Inferior parietal cortex (tissue), 1 donor: Measurements from ENCODE around the gene CORIN.

Experiments
- DNase-seq: peaks from one replicate; pipeline ENCODE4 v3.0.0-alpha.2; 2016; ENCODE audit errors: extremely low spot score

The CORIN gene

GRCh38 chr4:47690611-47691010 lies 147.3 kb downstream of the CORIN start:
- no peak for DNase-seq

DNA sequence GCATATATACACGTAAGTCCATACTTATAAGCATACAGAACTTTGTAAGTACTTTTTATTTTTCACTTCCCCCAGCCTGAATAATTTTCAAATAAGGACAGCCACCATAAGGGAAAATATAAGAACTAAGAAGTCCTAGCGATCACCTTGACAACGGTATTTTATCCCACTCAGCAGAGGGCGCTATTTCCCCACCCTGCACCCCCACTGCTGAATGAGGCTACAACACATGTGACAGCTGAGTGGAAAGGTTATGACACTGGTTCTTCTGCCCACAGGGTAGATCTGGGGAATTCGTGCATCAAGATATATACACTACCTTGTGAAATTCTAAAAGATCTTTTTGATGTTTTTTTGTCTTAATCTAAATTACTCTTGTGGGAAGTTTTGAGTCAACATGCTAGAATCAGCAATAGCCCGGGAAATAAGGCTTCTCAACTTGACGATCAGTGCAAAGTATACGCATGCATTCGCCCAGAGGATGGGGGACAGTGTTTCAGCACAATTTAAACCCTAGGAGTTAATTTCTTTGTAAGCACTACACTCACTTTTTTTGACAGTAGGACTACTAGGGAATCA lies 151.5 kb downstream of the CORIN start:
- DNase-seq: no peak

DNA sequence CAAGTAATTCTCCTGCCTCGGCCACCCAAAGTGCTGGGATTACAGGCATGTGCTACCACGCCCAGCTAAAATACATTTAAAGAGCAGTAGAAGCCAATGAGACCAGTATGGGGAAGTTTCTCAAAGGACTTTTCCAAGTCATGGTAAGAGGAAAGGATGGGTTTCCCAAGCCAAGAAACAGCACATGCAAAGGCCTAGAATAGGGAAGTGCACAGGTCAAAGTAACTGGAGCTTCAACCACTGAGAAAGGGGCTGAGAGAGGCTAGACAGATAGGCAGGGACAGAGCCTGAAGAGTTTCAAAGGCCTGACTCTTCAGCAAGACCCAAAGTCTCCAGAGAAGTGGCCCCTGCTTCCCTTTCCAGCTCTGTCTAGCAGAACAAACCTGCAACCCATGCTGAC lies 162.1 kb downstream of the CORIN start:
- no peak for DNase-seq

DNA sequence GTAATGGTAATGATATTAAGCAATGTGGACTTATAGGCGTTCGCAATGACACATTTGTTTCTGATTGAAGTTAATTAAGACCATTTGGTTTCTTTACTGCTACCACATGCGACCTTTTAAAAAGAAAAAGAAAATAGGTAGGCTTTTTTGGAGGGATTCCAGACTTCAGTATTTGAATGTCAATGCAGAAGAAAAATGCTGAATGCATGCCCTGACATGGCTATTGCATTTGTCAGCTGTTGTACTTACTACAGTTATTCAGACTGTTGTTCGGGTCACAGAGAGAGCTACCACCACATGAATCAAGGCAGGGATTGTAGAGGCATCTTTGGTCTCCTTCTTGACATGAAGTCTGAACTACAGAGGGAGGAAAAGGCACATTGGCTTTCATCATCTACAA lies 163.7 kb downstream of the CORIN start:
- DNase-seq: no peak

DNA sequence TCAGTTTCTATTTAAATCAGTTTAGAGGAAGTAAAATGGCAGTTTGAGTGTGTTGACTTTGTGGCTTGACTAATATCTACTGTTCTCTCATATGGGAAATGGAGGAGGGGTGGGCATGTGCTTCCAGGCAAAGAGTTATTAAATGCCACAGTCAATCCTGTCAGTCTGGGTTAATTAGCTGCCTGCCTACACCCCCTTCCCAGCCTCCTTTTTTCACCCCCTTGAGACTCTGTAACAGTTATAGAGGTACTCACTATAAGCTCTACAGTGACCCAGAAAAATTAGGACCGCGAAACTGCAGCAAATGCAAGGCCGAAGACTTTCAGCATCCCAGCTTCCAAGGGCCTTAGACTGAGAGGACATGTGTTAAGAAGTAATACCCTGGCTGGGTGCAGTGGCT lies 165.2 kb downstream of the CORIN start:
- DNase-seq: no peak

DNA sequence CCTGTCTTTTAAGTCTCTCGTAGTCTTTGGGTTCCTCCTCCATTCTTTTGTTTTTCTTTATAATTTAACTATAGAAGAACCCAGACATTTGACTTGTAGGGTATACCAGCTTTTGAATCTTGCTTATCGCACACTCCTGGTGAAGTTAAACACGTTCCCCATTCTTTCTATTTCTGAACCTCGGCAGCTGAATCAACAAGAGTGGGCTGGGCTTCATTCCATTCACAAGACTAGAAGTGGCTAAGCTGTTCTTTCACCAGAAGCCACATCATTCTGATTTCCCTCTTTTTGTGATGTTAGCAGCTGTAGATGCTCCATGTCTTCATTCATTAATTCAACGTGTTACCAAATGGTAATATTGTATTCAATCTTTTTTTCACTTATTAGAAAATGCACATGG lies 167.9 kb downstream of the CORIN start:
- no peak for DNase-seq

- peak; percentile 81 for DNase-seq
These were observed 169.0 kb downstream of the CORIN start for GRCh38 chr4:47668810-47669408.

DNA sequence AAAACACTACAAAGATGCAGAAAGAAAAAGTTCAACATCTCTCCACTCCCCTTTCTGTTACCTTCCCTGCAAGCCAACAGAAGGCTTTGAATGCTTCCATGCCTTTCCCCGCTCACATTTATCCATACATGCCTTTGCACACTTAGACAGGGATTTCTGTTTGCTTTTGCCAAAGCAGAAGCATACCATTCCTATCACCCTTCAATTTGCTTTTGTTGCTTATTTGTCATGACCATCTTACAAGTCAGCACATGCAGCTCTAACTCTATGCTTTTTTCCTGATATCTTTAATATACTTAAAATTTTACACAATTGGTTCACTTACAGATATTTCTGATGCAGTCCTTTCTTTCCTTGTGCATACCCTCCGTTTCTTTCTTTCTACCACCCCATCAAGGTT lies 169.6 kb downstream of the CORIN start:
- DNase-seq: no peak

DNA sequence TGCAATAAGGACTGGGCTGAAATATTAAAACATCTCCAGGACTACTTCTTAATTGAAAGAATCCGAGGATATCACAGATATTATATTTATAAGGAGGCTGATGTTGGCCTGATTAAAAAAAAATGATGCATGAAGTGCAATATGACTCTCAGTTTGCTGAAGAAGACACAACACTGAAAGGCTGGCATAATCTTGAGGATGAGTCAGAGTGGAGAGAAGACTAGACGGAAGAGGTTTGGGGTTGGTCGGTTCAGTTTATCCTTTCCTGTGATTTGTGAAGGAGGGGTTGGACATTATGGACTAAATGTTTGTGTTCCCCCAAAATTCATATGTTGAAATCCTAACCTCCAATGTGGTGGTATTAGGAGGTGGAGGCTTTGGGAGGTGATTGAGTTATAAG lies 170.3 kb downstream of the CORIN start:
- DNase-seq: no peak

DNA sequence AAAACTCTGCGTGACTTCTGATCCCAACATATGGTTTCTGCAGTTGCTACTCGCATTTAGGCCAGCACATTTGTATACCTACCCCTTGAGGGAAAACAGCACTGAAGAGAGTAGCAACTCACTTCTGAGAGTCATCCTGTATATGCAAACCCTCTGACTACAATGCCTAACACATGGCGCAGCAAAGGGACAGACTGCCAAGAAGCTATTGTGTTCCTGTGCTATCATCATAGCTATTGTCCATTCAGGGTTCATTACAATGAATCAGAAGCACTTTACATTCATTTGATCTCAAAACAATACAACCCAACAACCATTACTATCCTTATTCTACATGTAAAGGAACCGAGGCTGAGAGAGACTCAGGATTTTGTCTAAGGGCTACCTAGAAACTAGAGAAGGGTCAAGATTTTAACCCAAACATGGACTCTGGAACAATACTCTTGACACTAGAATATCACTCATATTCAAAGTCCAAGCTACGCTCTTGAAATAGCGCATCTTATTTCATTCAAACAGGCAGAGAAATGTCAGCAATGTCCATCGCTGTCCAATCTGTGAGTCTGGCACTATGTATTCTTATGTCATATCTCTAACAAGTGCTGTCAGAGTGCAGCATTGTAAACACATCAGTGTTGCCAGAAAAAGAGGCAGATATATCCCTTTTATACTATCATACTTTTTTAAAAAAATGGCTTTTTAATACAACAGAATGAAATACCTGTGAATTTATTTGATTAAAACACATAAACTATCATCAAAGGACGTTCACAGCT lies 173.6 kb downstream of the CORIN start:
- DNase-seq: peak; percentile 34

GRCh38 chr4:47662975-47663374 lies 174.9 kb downstream of the CORIN start:
- DNase-seq: no peak

- DNase-seq: no peak
These were observed 176.1 kb downstream of the CORIN start for GRCh38 chr4:47661741-47662140.

GRCh38 chr4:47659342-47659741 lies 178.5 kb downstream of the CORIN start:
- DNase-seq: no peak

GRCh38 chr4:47654972-47655693 lies 182.7 kb downstream of the CORIN start:
- no peak for DNase-seq

DNA sequence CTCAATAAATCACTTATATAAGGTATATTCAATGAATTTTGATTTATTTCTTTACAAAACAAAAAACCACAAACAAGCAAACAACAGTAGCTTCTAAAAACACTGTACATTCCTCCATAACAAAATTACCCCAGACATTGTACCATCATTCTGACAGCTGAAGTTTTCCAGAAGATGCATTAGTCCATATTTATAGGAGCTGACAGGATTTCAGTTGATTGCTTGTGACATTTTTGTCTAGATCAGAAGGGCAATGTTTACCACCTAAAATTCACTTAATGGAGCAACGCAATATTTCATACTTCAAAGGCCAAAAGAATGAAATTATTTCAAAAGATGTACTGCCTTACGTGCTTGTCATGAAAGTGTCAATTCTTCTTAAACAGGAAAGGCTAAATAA lies 185.8 kb downstream of the CORIN start:
- DNase-seq: no peak

GRCh38 chr4:47651231-47651630 lies 186.6 kb downstream of the CORIN start:
- no peak for DNase-seq

- DNase-seq: no peak
These were observed 187.2 kb downstream of the CORIN start for GRCh38 chr4:47650584-47651130.

DNA sequence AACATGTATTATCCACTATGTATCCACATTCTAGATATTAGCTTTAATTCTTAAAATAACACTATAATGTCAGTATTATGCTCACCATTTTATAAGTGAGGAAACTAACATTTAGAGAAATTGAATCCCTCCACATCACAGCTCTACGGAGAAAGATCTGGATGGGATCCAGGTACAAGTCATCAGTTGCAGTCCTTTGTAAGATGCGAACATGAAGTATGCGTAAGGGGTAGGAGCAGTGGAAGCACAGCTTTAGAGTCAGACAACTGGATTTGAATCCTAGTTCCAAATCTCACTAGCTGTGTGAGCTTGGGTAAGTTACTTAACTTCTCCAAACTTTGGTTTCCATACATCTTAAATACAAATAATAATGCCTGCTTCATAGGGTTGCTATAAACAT lies 190.3 kb downstream of the CORIN start:
- no peak for DNase-seq

DNA sequence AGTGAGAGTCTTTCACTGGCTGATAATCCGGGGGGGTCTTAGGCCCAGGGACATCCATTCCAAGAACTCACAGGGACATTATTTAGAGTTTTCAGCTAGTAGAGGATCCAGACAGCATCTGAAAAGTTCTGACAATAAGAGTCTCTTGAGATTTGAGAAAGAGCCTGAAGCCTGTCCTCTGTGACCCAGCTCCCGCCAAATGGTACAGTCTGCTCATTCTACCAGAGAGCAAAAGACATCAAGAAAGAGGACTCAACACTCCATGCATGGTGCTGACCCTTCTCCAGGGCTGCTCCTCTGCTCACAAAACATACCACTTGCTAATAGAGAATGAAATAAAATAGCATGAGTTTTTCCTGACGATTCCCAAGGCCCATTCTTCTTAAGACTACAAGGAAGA lies 190.8 kb downstream of the CORIN start:
- no peak for DNase-seq

- no peak for DNase-seq
These were observed 191.5 kb downstream of the CORIN start for GRCh38 chr4:47646372-47646771.

GRCh38 chr4:47643845-47644244 lies 194.0 kb downstream of the CORIN start:
- no peak for DNase-seq

DNA sequence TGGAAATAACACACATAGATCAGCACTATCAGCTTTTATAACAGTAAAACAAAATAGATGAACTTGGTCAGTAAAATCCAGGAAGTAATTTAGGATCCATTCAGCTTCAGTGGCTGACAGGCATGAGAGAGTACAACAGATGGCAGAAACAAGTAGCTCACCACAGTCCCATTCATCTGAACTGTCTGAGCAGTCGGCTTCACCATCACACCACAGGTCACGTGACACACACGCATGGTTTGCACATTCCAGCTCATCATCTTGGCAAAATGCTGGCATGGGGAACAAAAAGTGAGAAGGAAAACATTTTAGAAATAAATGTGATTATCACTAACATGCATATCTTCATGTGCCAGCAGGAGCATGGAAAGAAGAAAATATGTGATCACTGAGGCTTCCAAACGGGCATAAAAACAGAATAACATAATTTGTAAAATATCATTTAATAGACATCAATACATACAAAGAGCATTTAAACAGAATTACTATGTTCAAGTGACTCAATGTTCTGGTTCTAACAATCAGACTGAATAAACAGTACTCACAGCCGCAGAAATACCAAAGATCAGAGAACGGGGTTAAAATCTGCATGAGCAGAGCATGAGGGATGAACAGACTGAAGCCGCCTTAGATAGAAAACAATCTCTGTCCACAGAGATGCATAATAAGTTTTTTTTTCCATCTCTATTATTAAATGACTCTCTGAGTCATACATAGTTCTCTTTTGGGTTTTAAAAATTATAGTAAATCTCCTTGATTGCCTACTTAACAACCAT lies 194.7 kb downstream of the CORIN start:
- DNase-seq: no peak
